IMR-90 (cell line): Measurements from ENCODE around the gene PALMD. TPM values are rescaled to one million over a fixed set of nuclear protein-coding genes. Genes with fewer than 3 reads are reported as not detected.
A peak's percentile ranks its signal among the peaks of the same experiment; 100 is the strongest.

ENCODE experiments used
- ATAC-seq: fragments of 200-7000 bp; cut with Tn5 transposase; 2 replicates; pipeline ENCODE4 v1.9.1; 2020; ENCODE audit warnings: low read depth, mild to moderate bottlenecking, moderate library complexity
- BruUV-seq: library from RNA; stranded (reverse); fragments of 400-500 nt; replicated peaks from 2 replicates; lab custom pipeline; 2021; lab: Mats Ljungman, UMichigan
- CTCF ChIA-PET: fragments of 300-600 bp; formaldehyde crosslinking; extraction: SDS; loops from one replicate; lab custom pipeline; 2021; ENCODE audit warnings: antibody characterized with exemption; lab: Yijun Ruan, JAX
- POLR2A ChIA-PET: fragments of 300-600 bp; sonication (Branson Sonifier 250); formaldehyde crosslinking; loops from one replicate; lab custom pipeline; 2022; ENCODE audit warnings: antibody characterized with exemption; ENCODE audit not compliant: unreplicated experiment; lab: Charles Lee
- DNase-seq: peaks from one replicate; pipeline ENCODE4 v3.0.0; 2013
- H2AFZ ChIP-seq: replicated peaks from 2 replicates; pipeline ENCODE3; 2013; ENCODE audit warnings: low read length, mild to moderate bottlenecking; ENCODE audit not compliant: poor library complexity
- H2AK5ac ChIP-seq: 2 replicates; pipeline ENCODE4 v1.6.1; 2013; ENCODE audit warnings: low read depth, low read length, inconsistent platforms
- H2AK9ac ChIP-seq: replicated peaks from 2 replicates; pipeline ENCODE3; 2013; ENCODE audit warnings: mild to moderate bottlenecking, low read depth, low read length, moderate library complexity; ENCODE audit not compliant: poor library complexity
- H2BK120ac ChIP-seq: 2 replicates; pipeline ENCODE4 v1.6.1; 2013; ENCODE audit warnings: low read depth, low read length, inconsistent platforms
- H2BK15ac ChIP-seq: 3 replicates; pipeline ENCODE4 v1.6.1; 2013; ENCODE audit warnings: low read depth, low read length, inconsistent platforms
- H2BK20ac ChIP-seq: 2 replicates; pipeline ENCODE4 v1.6.1; 2013; ENCODE audit warnings: low read depth, mild to moderate bottlenecking, inconsistent platforms, low read length, moderate library complexity
- H2BK5ac ChIP-seq: 2 replicates; pipeline ENCODE4 v1.6.1; 2013; ENCODE audit warnings: mild to moderate bottlenecking, low read depth, low read length, inconsistent platforms; ENCODE audit not compliant: poor library complexity, severe bottlenecking
- H3K14ac ChIP-seq: replicated peaks from 2 replicates; pipeline ENCODE4 v1.6.1; 2013; ENCODE audit warnings: low read depth, low read length, inconsistent platforms
- H3K18ac ChIP-seq: 2 replicates; pipeline ENCODE4 v1.6.1; 2013; ENCODE audit warnings: low read depth, low read length, control low read depth
- H3K23ac ChIP-seq: 2 replicates; pipeline ENCODE4 v1.6.1; 2013; ENCODE audit warnings: low read depth, low read length, inconsistent platforms
- H3K27ac ChIP-seq: 2 replicates; pipeline ENCODE4 v1.5.1; 2013; ENCODE audit warnings: mild to moderate bottlenecking, control low read depth, low read length; ENCODE audit not compliant: insufficient read depth
- H3K27me3 ChIP-seq: 2 replicates; pipeline ENCODE4 v1.6.1; 2013; ENCODE audit warnings: low read length; ENCODE audit not compliant: control insufficient read depth, insufficient read depth
- H3K36me3 ChIP-seq: 2 replicates; pipeline ENCODE4 v1.6.1; 2013; ENCODE audit warnings: low read length, mixed read lengths; ENCODE audit not compliant: control insufficient read depth, insufficient read depth
- H3K4ac ChIP-seq: 2 replicates; pipeline ENCODE4 v1.6.1; 2013; ENCODE audit warnings: low read depth, low read length, inconsistent platforms
- H3K4me1 ChIP-seq: 2 replicates; pipeline ENCODE4 v1.6.1; 2013; ENCODE audit warnings: low read length, mixed read lengths; ENCODE audit not compliant: control insufficient read depth, insufficient read depth
- H3K4me2 ChIP-seq: 2 replicates; pipeline ENCODE4 v1.6.1; 2013; ENCODE audit warnings: low read depth, mild to moderate bottlenecking, control low read depth, low read length, moderate library complexity
- H3K4me3 ChIP-seq: 2 replicates; pipeline ENCODE4 v1.5.1; 2013; ENCODE audit warnings: low read depth, mild to moderate bottlenecking, control low read depth, low read length, moderate library complexity; ENCODE audit not compliant: insufficient read depth
- H3K56ac ChIP-seq: 2 replicates; pipeline ENCODE4 v1.6.1; 2013; ENCODE audit warnings: low read length, inconsistent platforms; ENCODE audit not compliant: insufficient read depth; ENCODE audit errors: extremely low read depth
- H3K79me1 ChIP-seq, 2 experiments: 2 replicates each; pipeline ENCODE4 v1.6.1; 2013; ENCODE audit warnings: low read length in 2 of 2, inconsistent platforms in 1 of 2, low read depth in 1 of 2
- H3K9ac ChIP-seq: 2 replicates; pipeline ENCODE4 v1.6.1; 2013; ENCODE audit warnings: low read depth, low read length, control low read depth
- H3K9me1 ChIP-seq: 2 replicates; pipeline ENCODE4 v1.6.1; 2013; ENCODE audit warnings: low read length, inconsistent platforms; ENCODE audit not compliant: insufficient read depth
- H3K9me3 ChIP-seq: 2 replicates; pipeline ENCODE4 v1.6.1; 2013; ENCODE audit warnings: low read length; ENCODE audit not compliant: control insufficient read depth, insufficient read depth
- H4K20me1 ChIP-seq: 2 replicates; pipeline ENCODE4 v1.6.1; 2013; ENCODE audit warnings: low read length, inconsistent platforms; ENCODE audit not compliant: insufficient read depth
- H4K5ac ChIP-seq: 2 replicates; pipeline ENCODE4 v1.6.1; 2013; ENCODE audit warnings: mild to moderate bottlenecking, low read depth, low read length, control low read depth
- H4K8ac ChIP-seq, 2 experiments: 2 replicates each; pipeline ENCODE4 v1.6.1; 2013; ENCODE audit warnings: low read depth in 2 of 2, low read length in 2 of 2, control low read depth in 1 of 2, inconsistent platforms in 1 of 2
- H4K91ac ChIP-seq: 2 replicates; pipeline ENCODE4 v1.6.1; 2013; ENCODE audit warnings: low read depth, low read length, inconsistent platforms; ENCODE audit not compliant: insufficient read depth
- MAFK ChIP-seq: IDR thresholded peaks from 2 replicates; pipeline ENCODE4 v1.6.1; 2012; ENCODE audit warnings: low read depth, low read length, improper control_type of control experiment
- MXI1 ChIP-seq: IDR thresholded peaks from 2 replicates; pipeline ENCODE4 v1.6.1; 2012; ENCODE audit warnings: low read depth, mild to moderate bottlenecking, low read length, moderate library complexity, borderline replicate concordance
- WGBS, 2 experiments: methylation state at CpG; one replicate each; pipeline versions ENCODE4 v1.1.5 to v1.1.7; 2013; ENCODE audit warnings: missing lambda C conversion rate in 2 of 2; ENCODE audit not compliant: insufficient read length in 1 of 2; ENCODE audit errors: extremely low coverage in 2 of 2; 5-methylcytosine and 5-hydroxymethylcytosine counted together
- dilution Hi-C: fragments of 300-500 bp; cut with HindIII; formaldehyde crosslinking; loops from one replicate; pipeline ENCODE4 v1.14.3; 2018; ENCODE audit warnings: low sequenced_read_pairs; ENCODE audit not compliant: unreplicated experiment
- in situ Hi-C: fragments of 300-500 bp; cut with MboI; formaldehyde crosslinking; loops from 3 replicates; pipeline ENCODE4 v1.14.3; 2019; ENCODE audit warnings: low sequenced_read_pairs, inconsistent platforms, mixed read lengths
- intact Hi-C: fragments of 100-400 bp; cut with micrococcal nuclease; formaldehyde crosslinking; loops from 2 replicates; pipeline ENCODE4 v1.10.0; 2022
- polyA plus RNA-seq, 3 experiments: library from polyadenylated mRNA; depleted of rRNA; stranded (reverse); fragments of >200 nt; gene quantifications; 2 replicates each; pipeline ENCODE4 v1.2.3, GENCODE V29; 2012; ENCODE audit warnings: low replicate concordance in 1 of 3
- total RNA-seq: library from RNA; depleted of rRNA; stranded (reverse); fragments of >200 nt; gene quantifications from 2 replicates; pipeline ENCODE4 v1.2.3, GENCODE V29; 2012

The PALMD gene
- total and polyA plus RNA-seq, 2 of the 4 experiments (the other 2 are of a cell fraction): 0.51 to 0.72 TPM

DNA sequence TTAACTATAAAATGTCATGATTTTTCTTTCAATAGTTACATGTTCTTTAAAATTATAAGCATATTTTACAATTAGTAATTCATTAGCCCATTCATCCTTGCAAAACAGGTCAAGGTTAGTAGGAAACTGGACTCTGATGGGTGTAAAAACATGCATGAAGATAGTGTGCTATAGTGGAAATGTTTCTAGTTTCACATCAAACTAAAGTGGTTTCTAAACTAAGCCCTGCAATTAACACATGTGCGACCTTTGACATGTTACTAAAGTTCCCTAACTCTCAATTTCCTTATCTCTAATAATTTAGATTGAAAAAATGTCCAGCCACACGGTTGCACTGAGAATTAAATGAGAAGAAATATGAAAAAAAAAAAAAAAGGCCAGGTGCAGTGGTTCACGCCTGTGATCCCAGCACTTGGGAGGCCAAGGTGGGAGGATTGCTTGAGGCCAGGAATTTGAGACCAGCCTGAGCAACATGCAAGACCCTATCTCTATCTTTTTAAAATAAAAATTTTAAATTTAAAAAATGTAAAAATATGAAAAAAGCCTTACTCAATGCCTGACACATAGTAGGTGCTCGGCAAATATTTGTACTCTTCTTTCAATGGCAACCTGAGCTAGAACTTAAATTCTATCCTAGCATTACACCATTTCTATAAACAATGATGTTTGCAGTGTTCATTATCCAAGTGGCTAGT, 44.1 kb upstream of the PALMD start (continued):
- no peak for TF ChIP-seq MAFK

DNA sequence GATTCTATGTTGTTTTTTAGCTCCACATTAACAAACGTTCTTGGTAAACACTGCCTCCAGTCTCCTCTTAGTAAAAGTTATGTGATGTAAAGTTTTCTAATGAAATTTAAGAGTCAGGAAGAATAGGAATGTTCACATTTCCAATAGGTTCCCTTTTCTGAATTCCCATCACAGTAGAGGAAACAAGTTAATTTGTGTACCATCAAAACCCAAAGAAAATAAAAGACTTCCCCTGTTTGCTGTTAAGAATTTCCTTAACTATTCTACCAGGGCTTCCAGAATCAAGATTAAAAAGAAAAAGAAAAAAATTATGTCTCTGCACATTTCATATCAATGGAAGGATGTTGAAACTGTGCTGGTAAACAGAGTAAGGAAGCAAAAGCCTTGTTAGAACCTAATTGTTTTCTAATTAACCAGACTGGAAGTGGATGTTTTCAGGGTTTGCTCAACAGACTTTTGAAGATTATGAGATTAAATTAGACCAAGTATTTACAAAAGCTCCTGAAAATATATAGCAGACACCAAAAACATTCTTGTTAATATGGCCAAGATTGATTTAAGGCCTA, 43.4 kb upstream of the PALMD start:
- H2AFZ ChIP-seq: no peak overlapping the region
- CTCF ChIA-PET: no interaction called here
- dilution Hi-C loops: no loop called here

More for the DNA sequence above, 43.4 kb upstream of the PALMD start:
- Histone ChIP-seq H2BK20ac (no peak overlapping the region), H3K79me1 (no peaks in the 10 kb centered on the region), H2AK9ac (no peak overlapping the region), H2BK5ac (peak overlapping the region; percentile 51), H2AK5ac (no peak overlapping the region), H2BK120ac (no peak overlapping the region), H3K4ac (no peak overlapping the region), H3K4me3 (no peak overlapping the region), H3K23ac (no peak overlapping the region), H4K5ac (no peak overlapping the region), H3K27ac (no peak overlapping the region; the same call in 1 of the 2 replicates), H2BK15ac (no peak overlapping the region), H3K4me1 (peaks cover 14% of the 10 kb centered on the region), H3K9me3 (no peaks in the 10 kb centered on the region), H3K36me3 (no peaks in the 10 kb centered on the region), H3K18ac (peak overlapping the region; percentile 86; the same call in 1 of the 2 replicates), H3K4me2 (no peak overlapping the region), H4K91ac (no peak overlapping the region), H4K20me1 (no peaks in the 10 kb centered on the region), H3K14ac (no peak overlapping the region), H3K56ac (no peak overlapping the region), H3K9ac (no peak overlapping the region), H4K8ac (no peak overlapping the region), H3K27me3 (no peaks in the 10 kb centered on the region), H3K9me1 (peaks cover 5% of the 10 kb centered on the region)
- no CpG with 5 or more reads among the region's 1 CpG for WGBS, 2 experiments
- POLR2A ChIA-PET: no interaction called here
- ATAC-seq (no peak), DNase-seq (no peak)
- BruUV-seq: no TSS peak
- in situ Hi-C loops (no loop called here), intact Hi-C loops (no loop called here)
- no peak for TF ChIP-seq MXI1
